ENCODE results near the gene MDFIC.

GRCh38 chr7:115023219-115023618 lies 101.3 kb downstream of the MDFIC start:
- no peak for TF ChIP-seq CTCF (conservative IDR thresholded peaks at IDR 0.05)
- TF ChIP-seq ZFX (IDR thresholded peaks at IDR 0.05): no peak
